ENCODE results near the gene PIGT. TPM values are rescaled to one million over a fixed set of nuclear protein-coding genes. Genes with fewer than 3 reads are reported as not detected.

PIGT gene
- total RNA-seq, 1 experiment from 2014 or later = 101 TPM

DNA sequence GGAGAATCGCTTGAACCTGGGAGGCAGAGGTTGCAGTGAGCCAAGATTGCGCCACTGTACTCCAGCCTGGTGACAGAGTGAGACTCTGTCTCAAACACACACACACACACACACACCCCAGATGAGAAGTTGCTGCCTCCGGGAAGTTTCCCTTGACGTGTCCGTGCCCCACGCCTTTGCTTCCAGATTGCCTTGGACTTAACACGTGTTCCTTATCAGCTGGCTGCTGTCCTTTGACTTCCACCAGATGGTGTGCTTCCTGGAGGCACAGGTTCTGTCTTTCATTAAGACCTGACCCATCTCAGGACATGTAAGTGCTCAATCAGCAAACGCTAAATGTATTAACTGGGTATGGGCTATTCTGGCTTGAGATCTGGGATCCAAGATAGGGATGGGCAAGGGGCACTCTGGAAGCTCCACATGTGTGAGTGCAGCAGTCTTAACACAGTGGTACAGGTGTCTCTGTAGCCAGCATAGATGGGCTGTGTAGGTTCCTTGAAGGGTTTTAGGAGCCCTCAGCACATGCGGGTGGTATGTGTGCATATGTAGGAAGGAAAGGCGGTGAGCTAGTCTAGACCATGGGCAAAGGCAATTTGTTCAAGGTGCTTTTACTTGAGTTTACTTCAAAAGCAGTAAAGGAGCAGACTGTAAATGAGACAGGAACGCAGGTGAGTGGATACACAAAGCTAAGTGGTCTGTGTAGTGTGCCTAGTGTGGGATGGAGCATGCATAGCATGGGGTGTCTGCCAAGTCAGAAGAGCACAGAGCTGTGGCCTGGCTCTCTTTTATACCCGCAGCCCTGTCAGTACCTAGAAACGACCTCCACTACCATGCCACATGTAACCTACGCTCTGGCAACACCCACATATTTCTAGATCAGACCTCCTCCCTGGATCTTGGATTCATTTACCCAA is 11.6 kb downstream of the PIGT start:
- H3K4me2 ChIP-seq = no peak overlapping the region
- H3K9me2 ChIP-seq (ENCODE audit: insufficient read depth) = no peaks in the 10 kb centered on the region
- no peak overlapping the region for H3K4me3 ChIP-seq
- H2AFZ ChIP-seq = no peak overlapping the region
- H3K79me2 ChIP-seq (ENCODE audit: low read depth) = no peaks in the 10 kb centered on the region
- H3K36me3 ChIP-seq (ENCODE audit: low read depth) = 0 out of 2 replicates have a peak, but pooled peaks cover 2% of the 10 kb centered on the region
- DNase-seq = no peak
- BruUV-seq (replicated peaks) = no TSS peak
- H4K20me1 ChIP-seq (ENCODE audit: insufficient read depth) = no peaks in the 10 kb centered on the region
- ChIA-PET CTCF (interaction anchor here (0.6 kb wide), 3 partner anchors 14 to 506 kb away, joined by 3 read pairs; no protein-coding TSS in a partner anchor), POLR2A (ENCODE audit: unreplicated experiment) (no interaction called here)
- intact Hi-C loops (cut with micrococcal nuclease; ENCODE audit: unreplicated experiment) = no loop called here
- H3K27ac ChIP-seq = no peak overlapping the region
- H3F3A ChIP-seq (ENCODE audit: insufficient read depth, low read depth) = no peaks in the 10 kb centered on the region; the same call in 1 of the 2 replicates
- no peaks in the 10 kb centered on the region for H3K4me1 ChIP-seq (replicated peaks; ENCODE audit: insufficient read depth)
- H3K9me3 ChIP-seq (ENCODE audit: insufficient read depth, low read depth) = no peaks in the 10 kb centered on the region
- H3K27me3 ChIP-seq (ENCODE audit: insufficient read depth, low read depth) = no peaks in the 10 kb centered on the region
- TF ChIP-seq, protein P1, sequence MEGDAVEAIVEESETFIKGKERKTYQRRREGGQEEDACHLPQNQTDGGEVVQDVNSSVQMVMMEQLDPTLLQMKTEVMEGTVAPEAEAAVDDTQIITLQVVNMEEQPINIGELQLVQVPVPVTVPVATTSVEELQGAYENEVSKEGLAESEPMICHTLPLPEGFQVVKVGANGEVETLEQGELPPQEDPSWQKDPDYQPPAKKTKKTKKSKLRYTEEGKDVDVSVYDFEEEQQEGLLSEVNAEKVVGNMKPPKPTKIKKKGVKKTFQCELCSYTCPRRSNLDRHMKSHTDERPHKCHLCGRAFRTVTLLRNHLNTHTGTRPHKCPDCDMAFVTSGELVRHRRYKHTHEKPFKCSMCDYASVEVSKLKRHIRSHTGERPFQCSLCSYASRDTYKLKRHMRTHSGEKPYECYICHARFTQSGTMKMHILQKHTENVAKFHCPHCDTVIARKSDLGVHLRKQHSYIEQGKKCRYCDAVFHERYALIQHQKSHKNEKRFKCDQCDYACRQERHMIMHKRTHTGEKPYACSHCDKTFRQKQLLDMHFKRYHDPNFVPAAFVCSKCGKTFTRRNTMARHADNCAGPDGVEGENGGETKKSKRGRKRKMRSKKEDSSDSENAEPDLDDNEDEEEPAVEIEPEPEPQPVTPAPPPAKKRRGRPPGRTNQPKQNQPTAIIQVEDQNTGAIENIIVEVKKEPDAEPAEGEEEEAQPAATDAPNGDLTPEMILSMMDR (conservative IDR thresholded peaks at IDR 0.05) = no peak
- no peak for TF ChIP-seq EZH2 (IDR thresholded peaks at IDR 0.05; ENCODE audit: low read depth)

DNA sequence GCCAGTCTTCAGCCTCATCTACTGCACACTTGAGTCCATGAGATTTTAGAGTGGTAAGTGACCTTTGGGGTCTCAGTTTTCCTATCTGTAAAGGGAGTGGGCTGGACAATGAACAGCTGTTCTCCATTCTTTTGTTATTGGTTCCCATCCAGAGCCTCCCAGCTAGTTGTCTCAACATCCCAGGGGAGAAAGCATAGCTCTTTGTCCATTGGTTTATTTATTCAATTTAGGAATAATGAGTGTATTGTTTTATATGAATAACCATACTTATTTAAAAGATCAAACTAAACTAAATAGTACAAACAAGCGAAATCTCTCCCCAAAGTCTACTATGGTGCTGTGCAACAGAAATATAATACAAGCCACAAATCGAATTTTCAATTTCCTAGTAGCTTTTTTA is 13.7 kb downstream of the PIGT start:
- Histone ChIP-seq H3K27ac (no peak overlapping the region), H3K4me1 (replicated peaks; ENCODE audit: insufficient read depth) (no peaks in the 10 kb centered on the region), H3K9me2 (ENCODE audit: insufficient read depth) (no peaks in the 10 kb centered on the region), H3K36me3 (ENCODE audit: low read depth) (no peaks in the 10 kb centered on the region), H3F3A (ENCODE audit: insufficient read depth, low read depth) (peaks cover 4% of the 10 kb centered on the region), H2AFZ (no peak overlapping the region), H3K4me3 (no peak overlapping the region), H3K27me3 (ENCODE audit: insufficient read depth, low read depth) (no peaks in the 10 kb centered on the region), H3K9me3 (ENCODE audit: insufficient read depth, low read depth) (no peaks in the 10 kb centered on the region), H3K4me2 (no peak overlapping the region), H4K20me1 (ENCODE audit: insufficient read depth) (no peaks in the 10 kb centered on the region), H3K79me2 (ENCODE audit: low read depth) (no peaks in the 10 kb centered on the region)
- no TSS peak for BruUV-seq (replicated peaks)
- ChIA-PET POLR2A (ENCODE audit: unreplicated experiment) (no interaction called here), CTCF (interaction anchor here (0.7 kb wide), 1 partner anchor 92 kb away, joined by 9 read pairs; no protein-coding TSS in a partner anchor)
- intact Hi-C loops (cut with micrococcal nuclease; ENCODE audit: unreplicated experiment) = no loop called here
- DNase-seq = no peak
- no peak for TF ChIP-seq EZH2 (IDR thresholded peaks at IDR 0.05; ENCODE audit: low read depth)
- TF ChIP-seq, protein P1 (conservative IDR thresholded peaks at IDR 0.05) = no peak

DNA sequence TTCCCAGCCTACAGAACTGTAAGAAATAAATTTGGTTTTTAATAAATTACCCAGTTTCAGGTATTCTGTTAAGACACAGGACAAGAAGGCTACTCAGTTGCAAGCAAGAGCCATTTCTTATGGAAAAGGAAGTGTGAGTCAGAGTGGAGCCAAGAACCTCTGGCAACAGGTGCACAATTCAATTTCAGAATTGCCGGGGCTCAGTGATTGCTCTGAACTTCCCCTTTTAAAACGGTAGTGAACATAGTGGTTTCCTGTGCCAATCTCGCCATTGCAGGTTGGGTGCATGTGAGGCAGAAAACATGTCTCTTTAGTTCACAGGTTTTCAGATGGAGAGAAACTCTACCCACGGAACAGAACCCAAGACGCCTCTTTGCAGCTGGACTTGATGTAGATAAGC is 16.4 kb downstream of the PIGT start:
- TF ChIP-seq, protein P1 (conservative IDR thresholded peaks at IDR 0.05) = no peak
- TF ChIP-seq EZH2 (IDR thresholded peaks at IDR 0.05; ENCODE audit: low read depth) = no peak
- Histone ChIP-seq H3K27ac (no peak overlapping the region), H3K79me2 (ENCODE audit: low read depth) (no peaks in the 10 kb centered on the region), H3K9me3 (ENCODE audit: insufficient read depth, low read depth) (no peaks in the 10 kb centered on the region), H3K4me3 (no peak overlapping the region), H3F3A (ENCODE audit: insufficient read depth, low read depth) (peaks cover 4% of the 10 kb centered on the region; the same call in 1 of the 2 replicates), H2AFZ (no peak overlapping the region), H3K36me3 (ENCODE audit: low read depth) (no peaks in the 10 kb centered on the region), H3K27me3 (ENCODE audit: insufficient read depth, low read depth) (no peaks in the 10 kb centered on the region), H4K20me1 (ENCODE audit: insufficient read depth) (no peaks in the 10 kb centered on the region), H3K9me2 (ENCODE audit: insufficient read depth) (no peaks in the 10 kb centered on the region), H3K4me1 (replicated peaks; ENCODE audit: insufficient read depth) (0 out of 2 replicates have a peak, but pooled peaks cover 3% of the 10 kb centered on the region), H3K4me2 (no peak overlapping the region)
- no peak for DNase-seq
- POLR2A ChIA-PET (ENCODE audit: unreplicated experiment) = no interaction called here
- CTCF ChIA-PET = interaction anchor here (0.7 kb wide), 1 partner anchor 75 kb away, joined by 12 read pairs; no protein-coding TSS in a partner anchor
- intact Hi-C loops (cut with micrococcal nuclease; ENCODE audit: unreplicated experiment) = no loop called here
- BruUV-seq (replicated peaks) = no TSS peak
